HG03558 (cell line): ENCODE data around the gene SLC9A1.

Experiments used
- ATAC-seq: cut with Tn5 transposase; IDR thresholded peaks from one replicate; pipeline ENCODE4 v1.9.1; 2021; ENCODE audit warnings: moderate number of reproducible peaks; ENCODE audit not compliant: unreplicated experiment; ENCODE audit errors: extremely low read depth

SLC9A1 gene

DNA sequence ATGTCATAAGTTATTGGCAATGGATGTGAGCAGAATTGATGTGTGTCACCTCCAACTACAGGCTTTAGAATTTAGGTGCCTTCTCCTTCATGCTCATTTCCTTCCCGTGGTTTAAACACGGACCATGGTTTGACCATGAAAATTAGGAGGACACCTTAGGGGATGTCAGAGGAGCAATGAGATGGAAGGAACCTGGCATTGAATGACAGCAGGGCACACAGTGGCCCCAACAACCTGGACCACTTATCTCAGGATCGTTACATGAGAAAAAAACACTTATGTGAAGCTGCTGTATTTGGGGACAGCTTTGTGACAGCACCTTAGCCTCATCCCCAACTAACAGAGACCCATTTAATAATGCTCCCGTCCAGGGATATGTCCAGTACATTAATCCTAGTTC lies 70.8 kb downstream of the SLC9A1 start:
- ATAC-seq = no peak

DNA sequence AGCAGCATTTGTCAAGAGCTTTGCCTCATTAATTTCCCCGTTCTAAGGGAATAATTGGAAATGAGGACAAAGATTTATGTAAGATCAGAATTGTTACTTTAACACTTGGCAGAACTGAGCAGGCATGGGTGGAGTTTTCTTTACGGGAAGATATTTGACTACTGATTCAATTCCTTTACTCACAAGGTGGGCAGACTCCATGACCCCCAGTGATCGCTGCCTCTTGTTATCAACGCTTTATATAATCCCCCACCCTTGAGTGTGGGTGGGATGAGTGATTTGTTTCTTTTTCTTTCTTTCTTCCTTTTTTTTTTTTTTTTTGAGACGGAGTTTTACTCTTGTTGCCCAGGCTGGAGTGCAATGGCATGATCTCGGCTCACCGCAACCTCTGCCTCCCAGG lies 77.0 kb downstream of the SLC9A1 start:
- no peak for ATAC-seq

DNA sequence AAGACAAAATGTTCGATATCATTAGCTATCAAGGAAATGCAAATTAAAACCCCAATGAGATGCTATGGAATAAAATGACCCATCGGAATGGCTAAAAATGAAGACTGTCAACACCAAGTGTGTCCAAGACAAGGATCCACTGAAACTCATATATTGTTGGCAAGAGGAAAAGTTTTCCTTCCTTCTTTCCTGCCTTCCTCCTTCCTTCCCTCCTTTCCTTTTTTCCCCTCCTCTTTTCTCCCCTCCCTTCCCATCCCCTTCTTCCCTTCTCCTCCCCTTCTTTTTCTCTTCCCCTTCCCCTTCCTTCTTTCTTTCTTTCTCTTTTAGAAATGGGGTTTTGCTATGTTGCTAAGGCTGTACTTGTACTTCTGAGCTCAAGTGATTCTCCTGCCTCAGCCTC lies 78.1 kb downstream of the SLC9A1 start:
- no peak for ATAC-seq

DNA sequence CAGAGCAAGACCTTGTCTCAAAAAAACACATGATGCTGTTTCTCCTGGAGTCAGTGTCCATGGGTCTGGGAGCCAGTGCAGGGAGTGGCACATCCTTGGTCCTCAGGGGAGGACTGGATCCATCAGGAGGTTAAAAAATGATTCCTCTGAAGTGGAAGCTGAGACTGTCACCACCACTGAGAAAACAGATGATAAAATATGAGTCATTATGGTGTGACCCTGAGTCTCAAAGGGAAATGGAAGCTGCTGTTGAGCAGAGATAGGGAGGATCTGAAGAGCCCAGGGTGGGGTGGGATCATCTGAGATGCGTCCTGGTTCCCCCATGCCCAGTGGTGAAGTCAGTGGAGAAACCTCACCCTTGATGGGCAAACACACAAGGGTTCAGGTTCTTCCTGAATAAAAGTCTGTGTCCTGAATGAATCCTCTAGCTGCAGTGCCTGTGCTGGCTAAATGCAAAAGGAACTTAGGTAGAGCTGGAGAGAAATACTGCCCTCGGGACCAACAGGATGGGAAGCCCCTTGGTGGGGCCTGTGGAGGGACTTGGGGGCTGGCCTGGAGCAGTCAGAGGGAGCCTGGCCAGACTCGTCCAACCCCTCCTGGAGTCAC lies 80.6 kb downstream of the SLC9A1 start:
- no peak for ATAC-seq

DNA sequence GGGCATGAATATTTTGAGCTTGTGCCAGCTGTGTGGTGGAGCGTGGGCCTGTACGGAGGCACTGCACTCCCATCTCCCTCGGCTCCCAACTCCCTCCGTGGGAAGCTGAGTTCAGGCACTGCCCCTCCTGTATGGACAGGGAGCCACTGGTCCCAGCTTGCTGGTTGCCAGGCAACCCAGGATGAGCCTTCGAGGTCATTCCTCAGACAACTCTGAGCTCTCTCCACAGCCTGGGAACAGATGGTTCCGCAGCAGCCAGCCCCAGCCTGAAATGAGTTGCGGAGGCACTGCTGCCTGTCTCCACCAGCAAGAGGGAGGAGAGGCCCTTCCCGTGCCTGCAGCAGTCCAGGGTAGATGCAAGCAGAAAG lies 83.9 kb downstream of the SLC9A1 start:
- ATAC-seq = no peak

DNA sequence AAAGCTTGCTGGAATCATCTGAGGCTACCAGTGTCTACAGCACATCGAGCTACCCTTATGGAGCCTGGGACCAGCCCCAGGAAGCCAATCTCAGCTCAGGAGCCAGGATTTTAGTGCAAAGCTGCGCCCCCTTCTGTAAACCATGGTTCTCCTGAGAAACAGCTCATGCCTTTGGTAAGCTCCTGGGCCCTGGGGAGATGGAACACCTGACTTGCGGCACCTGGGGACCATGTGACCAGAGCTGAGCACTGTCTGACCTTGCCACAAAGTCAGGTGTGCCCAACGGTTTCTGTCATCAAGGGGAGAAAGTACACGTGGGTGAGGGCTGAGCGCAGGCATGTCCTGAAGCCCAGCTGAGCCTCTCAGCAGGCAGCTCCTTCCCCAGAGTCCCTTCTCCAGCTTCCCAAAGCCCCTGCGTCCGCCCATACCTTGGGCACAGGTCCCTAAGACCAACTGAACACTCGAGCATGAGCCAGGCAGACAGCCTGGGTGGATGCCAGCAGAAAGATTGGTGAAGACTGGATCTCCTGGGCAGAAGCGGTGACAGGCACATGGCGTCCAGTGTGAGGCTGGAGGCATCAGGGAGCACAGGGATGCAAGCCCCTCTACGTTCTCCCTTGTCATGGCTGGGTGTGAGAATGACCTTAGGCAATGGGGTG lies 84.4 kb downstream of the SLC9A1 start:
- ATAC-seq = no peak

DNA sequence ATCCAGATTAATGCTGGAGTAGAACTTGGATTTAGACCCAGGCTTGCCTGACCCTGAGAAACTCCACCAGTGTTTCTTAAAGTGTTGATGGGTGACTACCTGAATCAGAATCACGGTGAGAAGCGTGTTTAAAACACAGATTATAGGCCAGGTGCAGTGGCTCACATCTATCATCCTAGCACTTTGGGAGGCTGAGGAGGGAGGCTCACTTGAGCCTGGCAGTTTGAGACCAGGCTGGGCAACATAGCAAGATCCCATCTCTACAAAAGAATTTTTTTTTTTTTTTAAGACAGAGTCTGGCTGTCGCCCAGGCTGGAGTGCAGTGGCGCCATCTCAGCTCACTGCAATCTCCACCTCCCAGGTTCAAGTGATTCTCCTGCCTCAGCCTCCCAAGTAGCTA lies 86.0 kb downstream of the SLC9A1 start:
- ATAC-seq = no peak

DNA sequence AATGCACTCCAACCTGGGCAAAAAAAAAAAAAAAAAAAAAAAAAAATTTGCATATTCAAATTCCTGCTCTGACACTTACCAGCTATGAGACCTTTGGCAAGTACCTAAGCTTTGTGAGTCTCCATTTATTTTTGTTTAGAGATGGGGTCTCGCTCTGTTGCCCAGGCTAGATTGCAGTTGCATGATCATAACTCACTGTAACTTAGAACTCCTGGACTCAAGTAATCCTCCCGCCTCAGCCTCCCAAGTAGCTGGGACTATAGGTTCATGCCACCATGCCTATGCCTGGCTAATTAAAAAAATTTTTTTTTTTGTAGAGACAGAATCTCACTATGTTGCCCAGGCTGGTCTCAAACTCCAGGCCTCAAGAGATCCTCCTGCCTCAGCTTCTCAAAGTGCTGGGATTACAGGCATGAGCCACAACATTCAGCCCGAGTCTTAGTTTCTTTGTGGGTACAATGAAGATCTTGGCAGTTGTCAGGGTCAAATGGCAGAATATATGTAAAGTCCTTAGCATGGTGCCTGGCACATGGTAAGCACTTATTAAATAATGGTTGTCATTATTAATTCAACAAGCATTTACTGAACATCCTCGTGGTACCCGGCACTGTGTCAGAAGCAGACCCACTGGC lies 88.8 kb downstream of the SLC9A1 start:
- ATAC-seq = no peak

DNA sequence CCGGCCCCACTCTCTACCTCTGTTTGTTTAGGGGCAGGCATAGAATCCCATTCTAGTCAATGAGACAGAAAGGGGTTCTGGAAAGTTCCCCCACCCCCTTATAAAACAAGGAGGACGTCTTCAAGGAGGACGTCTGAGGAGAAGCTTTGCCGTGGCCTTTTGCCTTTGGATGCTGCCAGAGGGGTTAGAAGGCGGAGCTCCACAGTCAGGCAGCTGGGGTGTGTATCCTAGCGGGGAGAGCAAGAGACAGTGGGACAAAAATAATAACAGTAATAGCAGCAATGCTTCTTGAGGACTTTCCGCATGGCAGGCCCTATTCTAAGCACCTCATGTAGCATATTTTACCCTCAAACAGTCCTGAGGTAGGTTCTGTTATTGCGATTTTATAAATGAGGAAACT lies 94.0 kb downstream of the SLC9A1 start:
- ATAC-seq = no peak

DNA sequence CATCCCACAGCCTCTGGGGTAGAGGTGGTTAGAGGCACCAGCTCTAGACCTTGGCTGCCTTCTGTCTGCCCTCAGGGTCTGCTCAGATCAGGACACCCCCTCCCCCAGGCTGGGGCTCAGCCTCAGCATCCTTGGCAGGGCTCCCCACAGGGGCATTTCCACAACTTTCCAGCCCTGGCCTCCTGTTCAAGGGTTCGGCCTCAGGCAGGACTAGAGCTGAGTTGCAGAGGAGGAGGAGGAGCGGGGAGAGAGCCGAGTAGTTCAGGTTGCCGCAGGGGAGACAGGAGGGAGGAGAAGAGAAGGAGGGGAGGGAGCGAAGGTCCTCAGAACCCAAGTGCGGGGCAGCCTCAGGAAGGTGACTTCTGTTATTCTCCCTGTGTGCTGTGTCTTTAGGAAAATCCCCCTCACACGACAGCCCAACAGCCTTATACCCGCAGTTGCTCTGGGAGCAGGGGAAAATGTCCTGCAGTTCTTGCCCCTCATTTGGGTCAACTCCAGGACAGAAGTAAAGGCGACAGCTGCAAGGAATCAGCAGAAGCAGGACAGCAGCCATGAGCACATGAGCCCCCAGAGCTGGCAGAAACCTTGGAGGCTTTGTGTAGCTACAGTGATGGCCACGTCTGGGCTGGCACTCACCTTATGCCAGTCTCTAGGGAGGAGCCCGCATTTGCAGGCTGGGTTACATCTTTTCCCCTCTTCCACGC lies 95.8 kb downstream of the SLC9A1 start:
- no peak for ATAC-seq

DNA sequence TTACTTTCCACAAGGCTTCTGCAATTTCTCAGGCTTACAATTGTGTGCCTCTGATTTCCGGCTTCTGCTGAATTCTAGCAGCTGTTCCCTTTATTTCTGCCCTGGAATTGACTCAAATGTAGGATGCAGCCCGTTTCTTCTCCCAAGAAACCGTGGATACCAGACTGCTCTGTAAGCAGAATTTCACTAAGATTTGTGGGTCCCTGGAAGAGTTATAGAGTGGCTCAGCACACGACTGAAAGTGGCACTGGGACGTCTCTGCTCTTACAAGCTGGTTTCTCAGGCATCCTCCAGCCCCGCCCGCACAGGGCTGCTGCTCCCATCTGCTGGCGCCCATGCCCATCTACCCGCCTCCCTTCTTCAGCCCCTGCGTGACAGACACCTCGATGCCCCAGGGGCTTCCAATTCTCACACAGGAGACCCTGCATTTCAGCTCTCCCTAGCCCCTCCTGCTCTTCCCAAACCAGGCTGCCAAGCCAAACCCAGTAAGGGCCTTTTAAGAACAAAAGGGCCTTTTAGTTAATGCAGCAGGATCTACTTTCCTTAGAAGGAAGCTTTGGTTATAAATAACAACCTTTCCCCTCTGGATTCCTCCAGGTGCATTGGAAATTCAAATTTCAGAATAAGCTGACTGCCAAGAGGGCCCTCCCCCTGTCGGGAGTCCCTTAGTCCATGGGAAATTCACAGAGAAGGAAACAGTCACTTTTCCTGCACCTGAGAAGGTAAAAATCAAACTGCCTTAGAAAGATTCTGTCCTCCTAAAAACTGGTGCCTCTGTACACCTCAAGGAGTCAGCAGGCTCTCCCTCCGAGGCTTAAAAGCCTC lies 96.9 kb downstream of the SLC9A1 start:
- ATAC-seq = no peak

DNA sequence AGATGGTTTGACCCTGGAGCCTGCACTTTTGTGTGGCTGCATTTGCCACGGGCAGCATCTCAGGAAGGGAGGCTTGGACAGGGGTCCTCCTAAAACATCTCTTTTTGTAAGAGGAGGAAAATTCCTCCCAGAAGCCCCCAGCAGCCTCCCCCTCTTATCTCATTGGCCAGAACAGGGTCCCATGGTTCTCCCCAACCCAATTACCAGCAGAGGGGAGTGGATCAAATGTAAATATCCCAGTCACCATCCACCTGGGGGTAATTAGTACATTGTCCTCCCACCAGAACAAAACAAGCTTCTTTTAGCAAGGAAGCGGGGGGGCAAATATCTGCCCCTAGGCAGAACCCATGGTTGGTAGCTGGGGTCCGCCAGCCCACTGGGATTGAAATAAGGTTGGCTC lies 97.5 kb downstream of the SLC9A1 start:
- ATAC-seq = no peak

DNA sequence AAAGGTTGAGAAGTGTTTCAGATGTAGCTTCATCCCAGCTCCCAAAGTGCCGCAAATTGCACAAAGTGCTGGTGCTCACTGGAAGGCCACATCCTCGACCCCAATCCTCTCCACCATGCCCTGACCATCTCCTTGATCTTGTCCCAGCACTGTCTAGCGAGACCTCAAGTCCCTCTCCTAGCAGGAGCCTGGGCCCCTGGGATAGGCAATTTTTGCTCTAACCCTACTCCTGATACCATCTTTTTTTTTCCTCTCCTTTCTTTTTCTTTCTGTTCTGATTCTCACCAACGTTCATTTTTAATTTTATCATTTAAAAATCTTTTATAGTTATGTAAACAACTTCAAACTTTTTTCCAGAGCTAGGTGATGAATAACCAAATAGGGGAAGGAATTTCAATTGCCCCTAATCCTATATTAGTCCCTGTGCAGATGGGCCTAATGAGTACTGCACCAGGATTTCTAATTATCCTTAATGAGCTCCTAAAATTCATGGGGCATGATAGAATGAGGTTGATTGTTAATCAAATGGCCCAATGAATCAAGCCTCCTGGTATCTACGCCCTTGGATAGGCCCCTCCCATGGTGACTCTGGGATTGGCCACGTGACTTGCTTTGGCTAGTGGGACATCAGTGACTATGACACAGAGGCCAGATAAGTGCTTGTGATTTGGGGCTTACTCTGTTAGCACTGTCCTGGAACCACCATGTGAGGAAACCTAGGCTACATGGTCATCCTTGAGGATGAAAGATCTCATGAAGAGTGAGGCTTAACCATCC lies 100.8 kb downstream of the SLC9A1 start:
- ATAC-seq = no peak

DNA sequence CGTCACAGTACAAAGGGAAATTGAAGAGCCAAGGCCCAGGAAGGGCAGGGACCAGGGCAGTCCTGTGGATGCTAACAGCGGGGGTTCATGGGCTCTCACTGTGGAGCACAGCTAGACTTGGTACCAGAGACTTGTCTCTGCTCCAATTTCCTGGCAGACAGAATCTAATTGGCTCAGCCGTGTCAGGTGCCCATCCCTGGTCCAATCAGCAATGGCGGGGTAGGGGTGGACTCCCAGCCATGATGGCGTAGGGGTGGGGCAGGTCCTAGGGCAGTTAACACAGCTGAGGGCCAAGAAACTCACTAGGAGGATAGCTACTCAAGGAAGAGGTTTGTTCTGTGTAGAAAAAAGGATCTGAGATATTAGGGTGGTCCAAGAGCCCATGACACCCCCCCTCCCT lies 102.4 kb downstream of the SLC9A1 start:
- no peak for ATAC-seq

DNA sequence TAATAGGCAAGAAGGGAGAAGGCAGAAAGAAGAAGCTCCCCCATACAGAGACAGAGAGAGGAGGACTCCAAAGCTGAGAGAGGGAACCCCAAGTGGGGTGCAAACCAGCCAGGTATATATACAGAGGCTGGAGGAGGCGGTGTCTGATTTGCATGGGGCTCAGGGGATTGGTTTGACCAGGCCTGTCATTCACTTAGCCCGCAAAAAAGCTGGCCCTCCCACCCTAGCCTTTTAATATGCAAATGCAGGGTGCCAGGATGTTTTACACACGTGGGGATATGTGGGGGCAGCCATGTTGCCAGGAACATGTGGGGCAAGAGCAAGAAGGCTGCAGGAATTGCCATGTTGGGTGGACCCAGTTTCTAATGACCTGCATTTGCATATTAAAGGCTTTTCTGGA lies 105.3 kb downstream of the SLC9A1 start:
- ATAC-seq = no peak

DNA sequence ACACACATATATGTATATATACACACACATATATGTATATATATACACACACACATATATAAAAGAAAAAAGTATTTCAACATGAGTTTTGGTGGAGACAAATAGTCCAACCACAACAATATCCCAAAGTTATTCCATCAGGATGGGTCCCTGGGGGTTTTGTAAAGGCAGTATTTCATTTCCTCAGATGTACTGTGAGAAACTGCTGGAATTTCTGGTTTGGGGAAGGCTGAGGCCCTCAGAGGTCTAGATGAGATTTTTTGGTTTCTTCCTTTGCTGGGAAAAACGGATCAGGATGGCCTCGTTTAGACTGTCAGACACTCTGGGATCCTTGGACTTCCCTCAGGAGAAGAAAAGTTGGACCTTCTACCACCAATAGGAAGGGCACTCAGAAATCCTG lies 105.8 kb downstream of the SLC9A1 start:
- no peak for ATAC-seq
